Skeletal muscle cell (primary cell): ENCODE measurements around the gene HSPA12A.
"Not testable (repeated sequence)": the region's sequence is repeated elsewhere in the genome, so short reads cannot be mapped to it uniquely, and the experiment has no call there.

Source experiments
- DNase-seq: peaks from one replicate; pipeline ENCODE4 v3.0.0-alpha.2; 2010; ENCODE audit warnings: low read depth
- H3K4me3 ChIP-seq: 2 replicates; pipeline ENCODE4 v1.5.1; 2011; ENCODE audit warnings: low read depth, mild to moderate bottlenecking, control low read depth, low read length, moderate library complexity

Gene HSPA12A

GRCh38 chr10:116721547-116722392 is 20.6 kb downstream of the HSPA12A start:
- no peak overlapping the region for H3K4me3 ChIP-seq

GRCh38 chr10:116720668-116721546 is 21.5 kb downstream of the HSPA12A start:
- DNase-seq, result no peak

More at GRCh38 chr10:116721547-116722392, 20.6 kb downstream of the HSPA12A start:
- no peak for DNase-seq

GRCh38 chr10:116720241-116720643 is 22.1 kb downstream of the HSPA12A start:
- H3K4me3 ChIP-seq, result no peak overlapping the region
- DNase-seq, result no peak

More at GRCh38 chr10:116720668-116721546, 21.5 kb downstream of the HSPA12A start:
- no peak overlapping the region for H3K4me3 ChIP-seq

- no peak for DNase-seq
These were observed 22.6 kb downstream of the HSPA12A start for GRCh38 chr10:116719804-116720203.

GRCh38 chr10:116718058-116718457 is 24.3 kb downstream of the HSPA12A start:
- DNase-seq, result no peak
- H3K4me3 ChIP-seq, result no peak overlapping the region

More at GRCh38 chr10:116719804-116720203, 22.6 kb downstream of the HSPA12A start:
- H3K4me3 ChIP-seq, result no peak overlapping the region

- H3K4me3 ChIP-seq, result no peak overlapping the region
These were observed 26.0 kb downstream of the HSPA12A start for GRCh38 chr10:116716381-116716780.

GRCh38 chr10:116715839-116716377 is 26.5 kb downstream of the HSPA12A start:
- no peak overlapping the region for H3K4me3 ChIP-seq
- no peak for DNase-seq

More at GRCh38 chr10:116716381-116716780, 26.0 kb downstream of the HSPA12A start:
- no peak for DNase-seq

- no peak for DNase-seq
- H3K4me3 ChIP-seq, result no peak overlapping the region
These were observed 27.0 kb downstream of the HSPA12A start for GRCh38 chr10:116715341-116715740.

GRCh38 chr10:116713846-116714245 is 28.5 kb downstream of the HSPA12A start:
- no peak overlapping the region for H3K4me3 ChIP-seq
- DNase-seq, result no peak

- no peak overlapping the region for H3K4me3 ChIP-seq
- no peak for DNase-seq
These were observed 29.3 kb downstream of the HSPA12A start for GRCh38 chr10:116712989-116713543.

- no peak overlapping the region for H3K4me3 ChIP-seq
These were observed 29.8 kb downstream of the HSPA12A start for GRCh38 chr10:116712519-116712918.

GRCh38 chr10:116711803-116712202 is 30.6 kb downstream of the HSPA12A start:
- H3K4me3 ChIP-seq, DNase-seq: not testable (repeated sequence)

More at GRCh38 chr10:116712519-116712918, 29.8 kb downstream of the HSPA12A start:
- DNase-seq, result no peak

- no peak for DNase-seq
- H3K4me3 ChIP-seq, result no peak overlapping the region
These were observed 32.3 kb downstream of the HSPA12A start for GRCh38 chr10:116710076-116710475.

- DNase-seq, result no peak
- H3K4me3 ChIP-seq, result no peak overlapping the region
These were observed 33.5 kb downstream of the HSPA12A start for GRCh38 chr10:116708877-116709276.

GRCh38 chr10:116708391-116708821 is 34.0 kb downstream of the HSPA12A start:
- H3K4me3 ChIP-seq, result no peak overlapping the region
- DNase-seq, result peak; percentile 31

- no peak for DNase-seq
- H3K4me3 ChIP-seq, result no peak overlapping the region
These were observed 34.4 kb downstream of the HSPA12A start for GRCh38 chr10:116707981-116708380.

- H3K4me3 ChIP-seq, result no peak overlapping the region
- DNase-seq, result no peak
These were observed 36.1 kb downstream of the HSPA12A start for GRCh38 chr10:116706281-116706680.

- no peak for DNase-seq
- no peak overlapping the region for H3K4me3 ChIP-seq
These were observed 36.9 kb downstream of the HSPA12A start for GRCh38 chr10:116705498-116705897.

- no peak for DNase-seq
- no peak overlapping the region for H3K4me3 ChIP-seq
These were observed 37.4 kb downstream of the HSPA12A start for GRCh38 chr10:116704926-116705325.
